Measurements from ENCODE around the gene NHP2.
"Not testable (repeated sequence)": the region's sequence is repeated elsewhere in the genome, so short reads cannot be mapped to it uniquely, and the experiment has no call there.

NHP2 gene

DNA sequence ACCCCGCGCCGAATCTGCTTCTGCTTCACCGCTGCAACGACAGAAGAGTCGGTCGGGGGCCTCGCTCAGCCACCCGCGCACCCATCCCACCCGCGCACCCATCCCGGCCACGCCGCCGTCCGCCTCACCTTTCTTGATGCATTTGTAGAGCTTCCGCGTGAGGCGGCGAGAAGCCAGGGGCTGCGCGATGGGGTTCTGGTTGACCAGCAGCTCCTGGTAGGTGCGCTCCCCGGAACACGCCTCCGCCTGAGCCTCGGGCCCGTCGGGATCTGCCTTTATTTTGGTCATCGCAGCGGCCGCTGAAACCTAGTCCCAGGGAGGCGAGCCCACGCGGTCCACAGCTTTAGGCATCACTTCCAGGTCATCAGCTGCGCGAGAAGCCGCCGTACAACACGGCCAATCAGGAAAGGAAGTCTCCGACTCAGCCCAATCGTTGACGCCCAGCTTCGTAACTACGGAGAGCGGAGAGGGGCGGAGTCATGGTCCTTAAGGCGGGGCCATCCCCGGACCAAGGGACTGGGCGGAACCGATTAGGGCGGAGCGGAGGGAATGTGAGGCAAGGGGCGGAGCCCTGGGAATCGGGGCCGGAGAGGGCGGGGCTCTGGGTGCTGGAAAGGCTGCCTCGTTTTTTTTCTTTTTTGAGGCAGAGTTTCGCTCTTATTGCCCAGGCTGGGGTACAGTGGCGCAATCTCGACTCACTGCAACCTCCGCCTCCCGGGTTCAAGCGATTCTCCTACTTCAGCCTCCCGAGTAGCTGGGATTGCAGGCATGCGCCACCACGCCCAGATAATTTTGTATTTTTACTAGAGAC lies at the start of gene NHP2:
Gene NHP2 (minus strand): TSS at position 356 of the 811 bp plus-strand sequence. CDS start 68 bp downstream, at position 288.
- DNase-seq (ENCODE audit: low read depth in 2 of 2) = peak; percentile 98

DNA sequence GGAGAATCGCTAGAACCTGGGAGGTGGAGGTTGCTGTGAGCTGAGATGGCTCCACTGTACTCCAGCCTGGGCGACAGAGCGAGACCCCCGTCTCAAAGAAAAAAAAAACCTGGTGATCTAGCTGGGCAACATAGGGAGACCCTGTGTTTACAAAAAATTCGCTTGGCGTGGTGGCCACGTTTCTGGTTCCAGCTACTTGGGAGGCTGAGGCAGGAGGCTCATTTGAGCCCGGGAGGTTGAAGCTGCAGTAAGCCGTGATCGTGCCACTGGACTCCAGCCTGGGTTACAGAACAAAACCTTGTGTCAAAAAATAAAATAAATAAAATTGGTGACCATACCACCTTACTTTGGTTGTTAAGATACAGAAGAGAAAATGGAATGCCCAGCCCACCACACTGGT lies 48.9 kb upstream of the NHP2 start:
- no peak for DNase-seq (ENCODE audit: low read depth in 2 of 2)

DNA sequence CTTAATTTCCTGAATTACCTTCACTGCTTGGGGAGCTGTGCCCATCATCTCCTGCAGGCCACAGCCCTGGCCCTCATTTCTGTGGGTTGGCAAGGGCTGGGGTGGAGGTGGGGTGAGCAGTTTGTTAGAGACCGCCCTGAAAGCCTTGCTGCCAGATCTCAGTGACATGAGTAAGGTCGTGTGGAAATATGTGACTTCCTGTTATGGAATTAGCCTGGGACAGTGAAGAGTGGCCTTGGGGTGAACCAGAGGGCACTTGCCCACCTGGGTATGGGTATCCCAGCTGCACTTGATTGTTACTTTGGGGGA lies 48.2 kb upstream of the NHP2 start:
- DNase-seq (ENCODE audit: low read depth in 2 of 2) = no peak

DNA sequence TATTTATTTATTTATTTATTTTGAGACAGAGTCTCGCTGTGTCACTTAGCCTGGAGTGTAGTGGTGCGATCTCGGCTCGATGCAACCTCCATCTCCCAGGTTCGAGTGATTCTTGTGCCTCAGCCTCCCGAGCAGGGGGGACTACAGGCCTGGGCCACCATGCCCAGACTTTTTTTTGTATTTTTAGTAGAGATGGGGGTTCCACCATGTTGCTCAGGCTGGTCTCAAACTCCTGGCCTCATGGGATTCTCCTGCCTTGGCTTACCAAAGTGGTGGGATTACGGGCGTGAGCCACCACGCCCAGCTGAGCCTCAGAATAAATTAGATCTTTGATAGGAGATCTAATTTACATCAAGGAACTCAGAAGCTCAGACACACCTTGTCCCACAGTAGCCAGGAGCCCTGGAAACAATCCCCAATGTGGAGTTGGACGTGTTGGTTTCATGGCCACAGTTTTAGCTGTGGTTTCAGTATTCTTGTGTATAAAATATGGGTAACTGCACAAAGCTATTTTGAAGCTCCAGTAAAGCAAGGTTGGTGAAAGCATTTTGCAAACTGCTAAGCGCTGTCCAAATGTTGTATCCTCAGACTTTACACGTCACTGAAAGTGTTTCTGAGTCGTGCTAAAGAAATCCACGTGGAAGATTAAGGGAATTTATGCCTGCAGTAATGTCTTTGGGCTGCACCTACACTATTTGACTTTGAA lies 47.7 kb upstream of the NHP2 start:
- DNase-seq (ENCODE audit: low read depth in 2 of 2) = no peak

DNA sequence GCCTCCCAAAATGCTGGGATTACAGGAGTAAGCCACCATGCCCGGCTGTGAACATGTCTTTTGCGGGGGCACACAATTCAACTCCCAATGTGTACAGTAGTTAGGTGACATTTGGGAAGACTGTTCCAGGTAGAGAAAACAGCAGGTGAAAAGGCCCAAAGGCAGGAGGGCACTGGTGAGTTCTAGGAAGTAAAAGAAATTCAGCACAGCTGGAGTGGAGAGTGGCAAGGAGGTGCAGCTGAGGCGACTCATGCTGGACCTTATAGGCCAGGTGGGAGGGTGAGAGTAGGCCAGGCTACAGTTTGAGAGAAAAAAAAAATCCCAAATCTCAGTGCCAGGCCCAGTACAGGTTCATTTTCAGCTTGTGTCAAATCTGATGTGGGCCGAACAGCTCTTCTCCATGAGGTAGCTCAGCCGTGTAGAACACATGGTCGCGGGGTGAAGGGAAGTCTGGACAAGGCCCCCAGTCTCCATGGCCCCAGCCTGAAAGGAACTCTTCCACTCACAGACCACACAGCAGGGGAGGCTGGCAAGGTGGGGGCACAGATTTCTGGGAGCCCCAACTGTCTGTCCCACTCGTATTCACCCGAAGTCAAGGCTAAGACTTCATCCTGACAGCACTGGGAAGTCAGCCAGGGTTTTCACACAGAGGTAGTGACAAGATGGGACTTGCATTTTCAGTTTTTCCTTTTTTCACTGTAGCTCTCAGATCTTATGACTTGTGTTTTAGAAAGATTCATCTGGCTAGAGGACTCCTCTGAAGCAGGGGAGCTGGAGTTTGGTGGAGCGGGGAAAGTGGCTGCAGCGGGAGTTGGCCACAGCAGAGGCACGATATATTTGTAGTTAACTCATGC lies 46.1 kb upstream of the NHP2 start:
- no peak for DNase-seq (ENCODE audit: low read depth in 2 of 2)

DNA sequence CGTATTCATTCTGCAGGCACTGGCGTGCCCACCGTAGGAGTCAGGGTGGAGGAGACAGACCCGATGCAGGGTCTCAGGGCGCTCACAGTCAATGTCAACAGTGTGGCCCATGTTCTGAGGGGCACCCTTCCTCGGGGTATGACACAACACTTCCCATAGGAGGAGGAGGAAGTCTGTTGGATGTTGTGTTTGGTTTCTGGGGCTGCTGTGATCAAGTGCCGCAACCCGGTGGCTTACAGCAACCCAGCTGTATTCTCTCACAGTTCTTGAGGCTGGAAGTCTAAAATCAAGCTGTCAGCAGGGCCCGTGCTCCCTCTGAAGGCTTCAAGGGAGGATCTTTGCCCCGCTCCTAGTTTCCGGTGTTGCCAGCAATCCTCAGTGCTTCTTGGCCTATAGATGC lies 45.0 kb upstream of the NHP2 start:
- no peak for DNase-seq (ENCODE audit: low read depth in 2 of 2)

DNA sequence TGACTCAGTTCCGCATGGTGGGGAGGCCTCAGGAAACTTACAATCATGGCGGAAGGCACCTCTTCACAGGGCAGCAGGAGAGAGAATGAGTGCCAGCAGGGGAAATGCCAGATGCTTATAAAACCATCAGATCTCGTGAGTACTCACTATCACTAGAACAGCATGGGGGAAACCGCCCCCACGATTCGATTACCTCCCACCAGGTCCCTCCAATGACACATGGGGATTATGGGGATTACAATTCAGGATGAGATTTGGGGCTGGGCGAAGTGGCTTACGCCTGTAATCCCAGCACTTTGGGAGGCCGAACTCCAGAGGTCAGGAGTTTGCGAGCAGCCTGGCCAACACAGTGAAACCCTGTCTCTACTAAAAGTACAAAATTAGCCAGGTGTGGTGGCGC lies 44.5 kb upstream of the NHP2 start:
- DNase-seq (ENCODE audit: low read depth in 2 of 2) = not testable (repeated sequence)

DNA sequence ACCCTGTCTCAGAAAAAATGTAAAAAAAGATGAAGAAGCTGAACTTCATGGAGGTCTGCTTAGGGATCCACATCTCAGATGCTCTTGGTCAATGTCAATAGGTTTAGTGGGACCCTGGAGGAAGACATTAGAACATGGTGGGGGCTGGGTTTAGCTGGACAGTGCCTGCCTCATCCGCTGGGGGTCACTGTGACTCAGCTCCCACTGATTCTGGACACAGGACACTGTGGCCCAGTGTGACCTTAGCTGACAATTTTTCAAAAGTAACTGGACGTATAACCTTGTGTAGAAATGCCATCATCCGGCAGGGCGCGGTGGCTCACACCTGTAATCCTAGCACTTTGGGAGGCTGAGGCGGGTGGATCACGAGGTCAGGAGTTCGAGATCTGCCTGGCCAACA lies 43.3 kb upstream of the NHP2 start:
- DNase-seq (ENCODE audit: low read depth in 2 of 2) = no peak

DNA sequence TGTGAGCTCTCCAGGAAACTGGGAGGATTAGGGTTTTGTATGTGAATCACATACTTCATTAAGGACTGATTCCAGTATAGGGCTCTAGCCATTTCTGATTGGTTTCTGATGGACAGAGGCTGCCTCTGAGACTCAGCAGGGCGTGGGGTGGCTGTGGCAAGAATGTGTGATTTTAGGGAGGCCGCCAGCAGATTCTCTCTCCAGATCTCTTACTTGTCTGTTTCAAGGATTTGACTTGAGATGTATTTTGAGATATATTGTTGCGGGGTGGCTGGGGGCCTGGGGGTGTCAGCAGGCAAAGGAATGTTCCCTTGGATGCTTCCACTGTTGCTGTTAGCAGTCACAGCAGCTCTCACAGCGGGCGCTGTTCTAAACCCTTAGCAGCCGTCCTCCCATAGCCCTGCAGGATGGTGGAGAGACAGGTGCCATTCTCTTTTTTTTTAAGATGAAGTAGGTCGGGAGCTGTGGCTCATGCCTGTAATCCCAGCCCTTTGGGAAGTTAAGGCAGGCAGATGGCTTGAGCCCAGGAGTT lies 42.7 kb upstream of the NHP2 start:
- DNase-seq (ENCODE audit: low read depth in 2 of 2) = no peak

DNA sequence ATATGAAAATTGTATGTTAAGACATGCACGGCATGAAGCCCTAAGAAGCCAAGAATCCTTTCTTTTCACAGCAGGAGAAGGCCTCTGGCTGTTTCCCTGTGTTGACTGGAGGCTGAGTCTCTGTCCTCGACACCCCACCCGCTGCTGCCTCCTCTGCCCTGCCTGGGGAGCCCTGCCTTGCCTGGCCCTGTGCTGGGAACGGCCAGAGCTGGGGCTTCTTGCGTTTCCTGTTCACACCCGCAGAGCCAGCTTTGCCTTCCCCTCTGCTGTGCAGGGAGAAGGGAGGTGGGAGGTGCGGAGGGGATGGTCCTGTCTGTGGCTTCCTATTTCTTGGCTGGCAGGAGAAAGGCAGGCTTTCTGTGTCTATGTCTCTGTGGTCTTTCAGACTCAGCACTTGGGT lies 40.3 kb upstream of the NHP2 start:
- DNase-seq (ENCODE audit: low read depth in 2 of 2) = no peak

DNA sequence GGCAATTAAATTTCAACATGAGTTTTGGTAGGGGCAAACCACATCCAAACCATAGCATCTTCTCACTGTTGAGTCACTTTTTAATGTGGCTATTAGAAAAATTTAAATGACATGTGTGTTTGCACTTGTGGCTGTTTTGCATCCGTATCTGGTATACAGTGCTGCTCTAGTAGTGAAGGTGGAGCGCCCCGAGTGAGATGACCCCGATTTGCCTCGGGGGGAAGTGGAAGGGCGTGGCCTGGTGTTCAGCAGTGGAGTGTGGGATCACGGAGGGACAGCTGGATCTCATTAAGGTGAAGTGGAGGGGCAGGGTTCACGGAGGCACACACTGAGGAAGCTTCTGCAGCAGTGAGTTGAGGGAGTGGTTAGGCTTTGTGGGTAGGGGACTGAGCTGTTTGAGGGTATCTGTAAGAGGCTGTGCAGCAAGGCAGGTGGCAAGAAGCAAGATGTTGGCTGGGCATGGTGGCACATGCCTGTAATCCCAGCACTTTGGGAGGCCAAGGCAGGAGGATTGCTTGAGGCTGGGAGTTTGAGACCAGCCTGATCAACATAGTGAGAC lies 39.6 kb upstream of the NHP2 start:
- DNase-seq (ENCODE audit: low read depth in 2 of 2) = no peak

DNA sequence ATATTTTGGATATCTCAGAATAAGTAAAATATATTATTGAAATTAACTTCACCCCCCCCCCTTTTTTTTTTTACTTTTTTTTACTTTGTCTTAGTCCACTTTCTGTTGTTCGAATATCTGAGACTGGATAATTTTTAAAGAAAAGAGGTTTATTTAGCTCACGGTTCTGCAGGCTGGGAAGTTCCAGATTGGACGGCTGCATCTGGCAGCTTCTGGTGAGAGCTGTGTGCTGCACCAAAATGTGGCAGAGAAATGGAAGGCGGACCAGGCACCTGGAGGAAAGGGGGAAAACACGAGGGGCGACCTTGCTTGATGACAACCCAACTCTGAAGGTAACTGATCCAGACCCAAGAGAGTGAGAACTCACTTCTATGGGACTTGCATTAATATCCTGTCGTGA lies 39.1 kb upstream of the NHP2 start:
- no peak for DNase-seq (ENCODE audit: low read depth in 2 of 2)

DNA sequence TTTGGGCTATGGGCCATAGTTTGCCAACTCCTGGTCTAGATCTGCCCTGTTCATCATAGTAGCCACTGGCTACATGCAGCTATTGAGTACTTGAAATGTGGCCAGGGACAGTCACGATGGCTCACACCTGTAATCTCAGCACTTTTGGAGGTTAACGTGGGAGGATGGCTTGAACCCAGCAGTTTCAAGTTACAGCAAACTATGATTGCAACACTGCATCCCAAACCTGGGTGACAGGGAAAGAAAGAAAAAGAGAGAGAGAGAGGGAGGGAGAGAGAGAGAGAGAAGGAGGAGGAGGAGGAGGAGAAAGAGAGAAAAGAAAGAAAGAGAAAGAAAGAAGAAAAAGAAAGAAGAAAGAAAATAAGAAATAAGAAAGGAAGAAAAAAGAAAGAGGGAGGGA lies 38.6 kb upstream of the NHP2 start:
- DNase-seq (ENCODE audit: low read depth in 2 of 2) = no peak

DNA sequence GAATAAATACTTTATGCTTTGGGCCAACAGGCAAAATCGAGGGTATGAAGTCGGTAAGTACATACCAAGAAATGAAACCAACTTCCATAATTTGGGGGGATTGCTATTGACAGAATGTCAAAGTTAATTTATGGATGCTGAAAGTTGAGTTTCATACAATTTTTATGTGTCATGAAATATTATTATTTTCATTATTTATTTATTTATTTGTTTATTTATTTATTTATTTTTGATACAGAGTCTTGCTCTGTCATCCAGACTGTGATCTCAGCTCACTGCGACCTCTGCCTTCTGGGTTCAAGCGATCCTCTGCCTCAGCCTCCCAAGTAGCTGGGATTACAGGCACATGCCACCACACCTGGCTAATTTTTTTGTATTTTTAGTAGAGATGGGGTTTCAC lies 38.0 kb upstream of the NHP2 start:
- no peak for DNase-seq (ENCODE audit: low read depth in 2 of 2)

DNA sequence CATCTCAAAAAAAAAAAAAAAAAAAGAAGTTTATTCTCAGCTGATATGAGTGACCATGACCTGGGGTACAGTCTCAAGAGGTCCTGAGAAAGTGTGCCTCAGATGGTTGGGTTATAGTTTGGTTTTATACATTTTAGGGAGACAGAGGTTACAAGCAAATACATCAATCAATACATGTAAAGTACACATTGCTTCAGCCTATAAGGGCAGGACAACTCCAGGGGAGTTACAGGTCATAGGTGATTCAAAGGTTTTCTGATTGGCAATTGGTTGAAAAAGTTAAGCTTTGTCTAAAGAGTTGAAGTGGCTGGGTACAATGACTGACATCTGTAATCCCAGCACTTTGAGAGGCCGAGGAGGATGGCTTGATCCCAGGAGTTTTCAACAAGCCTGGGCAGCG lies 35.7 kb upstream of the NHP2 start:
- no peak for DNase-seq (ENCODE audit: low read depth in 2 of 2)

DNA sequence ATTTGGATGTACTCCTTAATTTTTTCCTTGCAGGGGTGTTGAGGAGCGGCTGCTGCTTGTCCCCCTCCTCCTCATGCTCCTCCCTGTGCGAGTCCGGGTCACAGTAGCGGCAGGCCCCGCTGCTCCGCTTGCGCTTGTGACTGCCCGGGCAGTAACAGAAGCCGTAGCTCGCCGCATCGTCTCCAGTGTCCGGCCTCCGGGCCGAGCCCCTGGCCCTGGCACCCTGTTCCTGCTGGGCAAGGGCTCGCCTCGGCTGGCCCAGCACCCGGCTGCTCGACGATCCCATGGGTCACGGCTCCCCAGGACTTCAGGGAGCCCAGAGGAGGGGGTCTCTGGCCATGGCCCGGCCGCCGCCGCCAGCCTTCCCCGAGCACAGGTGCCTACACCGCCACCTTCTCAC lies 33.3 kb upstream of the NHP2 start, which contains the start of gene GMCL2:
Gene GMCL2 (minus strand): TSS at position 358 of the 400 bp plus-strand sequence. CDS start 72 bp downstream, at position 286.
- DNase-seq (ENCODE audit: low read depth in 2 of 2) = no peak

DNA sequence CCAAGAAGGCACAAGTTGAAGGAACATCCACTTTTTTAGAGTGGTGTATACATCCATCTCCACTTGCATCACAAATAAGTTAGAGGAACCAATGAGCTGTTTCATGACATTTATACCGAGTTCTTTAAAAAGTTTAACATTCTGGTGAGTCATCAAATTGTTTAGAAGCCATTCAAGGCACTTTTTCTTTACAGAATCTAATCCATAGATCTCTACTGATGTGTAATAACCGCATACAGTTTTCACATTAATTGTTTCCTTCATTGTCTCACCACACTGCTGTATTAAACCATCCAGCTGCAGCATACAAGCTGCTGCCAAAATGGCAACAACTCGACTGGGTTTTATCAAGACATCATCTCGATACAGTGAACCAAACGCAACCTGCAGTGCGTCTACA lies 32.7 kb upstream of the NHP2 start:
- DNase-seq (ENCODE audit: low read depth in 2 of 2) = no peak

DNA sequence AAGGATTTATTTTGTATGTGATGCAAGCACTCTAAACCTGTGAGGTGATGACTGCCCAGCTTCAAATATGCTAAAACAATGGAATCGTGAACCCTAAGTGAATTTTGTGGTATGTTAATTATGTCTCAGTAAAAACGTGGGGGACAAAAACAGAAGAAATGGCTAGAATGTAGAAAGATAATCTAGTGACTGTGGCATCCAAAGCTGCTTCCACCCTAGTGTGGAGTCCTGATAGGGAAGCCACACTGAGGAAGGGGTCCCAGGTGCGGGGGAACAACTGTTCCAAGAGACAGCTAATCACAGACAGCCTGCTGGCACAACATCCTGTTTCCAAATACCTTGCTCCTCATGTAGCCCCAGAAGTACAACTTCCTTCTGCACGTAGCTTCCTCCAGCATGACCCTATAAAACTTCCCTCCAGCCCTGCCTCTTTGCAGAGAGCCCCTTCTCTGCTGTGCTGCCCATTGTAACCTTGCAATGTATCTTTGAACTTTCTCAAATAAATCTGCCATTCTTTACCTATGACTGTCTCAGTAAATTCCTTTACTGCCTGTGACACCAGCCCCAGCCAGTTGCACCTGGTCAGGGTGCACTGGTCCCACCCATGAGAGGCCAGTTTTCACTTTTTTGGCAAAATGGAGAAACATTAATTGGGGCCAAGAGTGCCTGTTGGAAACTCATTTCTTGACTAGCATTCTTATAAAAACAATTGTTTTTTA lies 28.6 kb upstream of the NHP2 start:
- no peak for DNase-seq (ENCODE audit: low read depth in 2 of 2)

DNA sequence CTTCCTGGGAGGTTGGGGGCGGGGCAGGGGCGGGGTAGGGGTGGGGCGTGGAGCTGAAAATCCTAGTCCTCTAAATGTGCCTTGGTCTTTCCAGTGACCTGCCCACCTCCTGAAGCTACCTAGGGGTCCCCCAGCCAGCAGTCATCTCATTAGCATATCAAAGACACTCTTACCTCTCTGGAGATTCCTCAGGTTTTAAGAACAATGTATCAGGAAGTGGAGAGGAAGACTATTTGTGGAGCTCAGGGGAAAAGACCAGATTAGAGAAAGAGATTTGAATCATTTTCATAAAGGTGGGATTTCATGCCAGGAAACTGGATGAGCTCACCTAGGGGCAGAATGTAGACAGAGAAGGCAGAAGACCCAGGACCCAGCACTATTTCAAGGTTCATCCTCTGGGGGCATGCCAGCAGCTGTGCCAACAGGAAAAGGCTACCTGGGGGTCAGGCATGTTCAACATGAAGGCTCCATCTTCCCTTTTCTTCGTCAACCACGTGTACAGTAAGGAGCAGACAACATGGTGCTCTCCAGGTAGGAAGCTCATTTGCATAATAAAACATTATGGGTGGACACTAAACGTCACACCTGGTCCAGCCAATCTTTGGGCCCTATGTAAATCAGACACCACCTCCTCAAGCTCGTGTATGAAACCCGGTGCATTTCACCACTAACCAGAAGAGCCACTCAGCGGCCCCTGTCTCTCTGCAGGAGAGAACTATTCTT lies 26.6 kb upstream of the NHP2 start:
- DNase-seq (ENCODE audit: low read depth in 2 of 2) = no peak

DNA sequence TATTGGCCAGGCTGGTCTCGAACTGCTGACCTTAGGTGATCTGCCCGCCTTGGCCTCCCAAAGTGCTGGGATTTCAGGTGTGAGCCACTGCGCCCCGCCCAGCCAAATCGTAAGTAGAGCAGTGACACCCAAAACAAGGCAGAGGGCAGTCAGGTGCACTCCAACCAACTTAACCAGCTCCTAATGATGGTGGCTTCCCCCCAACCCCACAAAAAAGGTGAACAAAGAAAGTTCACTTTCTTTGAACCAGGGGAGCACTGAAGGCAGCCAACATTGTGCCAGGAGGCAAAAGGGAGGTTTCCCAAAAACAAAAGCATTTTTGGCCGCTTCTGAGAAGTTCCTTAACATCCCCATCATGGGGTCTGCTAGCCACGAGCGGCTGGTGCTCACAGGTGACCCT lies 23.9 kb upstream of the NHP2 start:
- DNase-seq (ENCODE audit: low read depth in 2 of 2) = no peak

DNA sequence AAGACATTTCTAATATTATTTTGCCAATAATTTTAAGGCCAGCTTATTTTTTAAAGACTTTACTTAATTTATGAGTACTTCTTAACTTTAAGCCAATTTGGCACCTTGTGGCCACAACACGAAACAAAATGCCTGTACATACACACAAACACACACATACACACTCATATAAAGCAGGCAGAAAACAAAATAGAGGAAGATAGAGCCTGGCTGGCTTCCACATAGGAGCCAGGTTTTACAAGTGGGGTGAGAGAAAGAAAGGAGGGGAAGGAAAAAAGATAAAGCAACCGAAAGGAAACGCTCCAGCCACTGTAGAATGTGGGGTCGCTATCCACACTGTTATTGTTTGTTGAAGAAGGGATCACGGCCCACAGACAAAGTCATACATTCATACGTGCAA lies 23.1 kb upstream of the NHP2 start:
- DNase-seq (ENCODE audit: low read depth in 2 of 2) = no peak
